Psoas muscle (tissue), 8 donors: ENCODE results near the gene BAHCC1. TPM values are rescaled to one million over a fixed set of nuclear protein-coding genes. Genes with fewer than 3 reads are reported as not detected.

Experiments used
- ATAC-seq, 4 donors: fragments of 200-7000 bp; cut with Tn5 transposase; one replicate each; pipeline ENCODE4 v1.9.1; 2020; ENCODE audit warnings: moderate library complexity in 3 of 4, mild to moderate bottlenecking in 2 of 4
- DNase-seq, 2 donors: peaks; one replicate each; pipeline ENCODE4 v3.0.0-alpha.2; 2020
- H3K27ac ChIP-seq: fragments of 200-600 bp; one replicate; pipeline ENCODE4 v1.8.0; 2022
- H3K27me3 ChIP-seq, 3 donors: fragments of 200-600 bp in 1 of 3; one replicate each; pipeline versions ENCODE4 v1.6.1 to v1.8.0; 2013 to 2022; ENCODE audit warnings: low read length in 2 of 3, mild to moderate bottlenecking in 2 of 3, moderate library complexity in 1 of 3; ENCODE audit not compliant: insufficient read depth in 3 of 3
- H3K36me3 ChIP-seq, 2 donors: fragments of 200-600 bp in 1 of 2; one replicate each; pipeline versions ENCODE4 v1.6.1 to v1.8.0; 2013 to 2022; ENCODE audit warnings: low read depth in 1 of 2, mild to moderate bottlenecking in 1 of 2, moderate library complexity in 1 of 2; ENCODE audit not compliant: insufficient read depth in 1 of 2
- H3K4me1 ChIP-seq: fragments of 200-600 bp; one replicate; pipeline ENCODE4 v1.8.0; 2022
- H3K4me3 ChIP-seq: fragments of 200-600 bp; one replicate; pipeline ENCODE4 v1.8.0; 2022; ENCODE audit warnings: mild to moderate bottlenecking
- H3K9me3 ChIP-seq: fragments of 200-600 bp; one replicate; pipeline ENCODE4 v1.8.0; 2022
- WGBS, 3 donors: extraction: QIAGEN DNeasy Blood & Tissue Kit; methylation state at CpG; one replicate each; pipeline versions ENCODE4 v1.1.6 to v1.1.7; 2013; 5-methylcytosine and 5-hydroxymethylcytosine counted together
- intact Hi-C, 2 donors: fragments of 100-400 bp; cut with DNase I; formaldehyde crosslinking; loops; one replicate each; pipeline versions ENCODE4 v1.11.0 to v1.14.2; 2022
- polyA plus RNA-seq, 3 donors: library from polyadenylated mRNA; stranded (reverse); fragments of 200-250 nt; gene quantifications; one replicate each; pipeline ENCODE4 v1.2.3, GENCODE V29; 2013
- total RNA-seq, 4 donors: library from RNA; stranded (reverse); fragmentation: NEBNext Ultra II Directional in 2 of 4; extraction: Animal tissue kit (Norgen Biotek cat#: 25700) in 2 of 4; gene quantifications; one replicate each; pipeline versions ENCODE4 v1.2.1 to v1.2.4, GENCODE V29; 2021 to 2023
- TF ChIP-seq, protein P1 (sequence below): fragments of 200-600 bp; IDR thresholded peaks from one replicate; pipeline ENCODE4 v1.8.0; 2022; ENCODE audit warnings: antibody characterized with exemption
- donor health status: healthy with polysubstance abuse.
- donor health status: DM: no; HTN: no; CAD: no; lungs with moderate emphysema.
- donor health status: Bipolar disorder and iron deficiency.
- donor health status: healthy.
- donor health status: DM: yes; HTN: yes; CAD: no.
- donor health status: DM: no; HTN: no; CAD: no.
- donor health status: DM: no; HTN: no; CAD: no.
- donor health status: DM: yes; HTN: yes; CAD: no.

The BAHCC1 gene
- total and polyA plus RNA-seq, 7 donors = 2.8 to 10.7 (median 6.6) TPM

DNA sequence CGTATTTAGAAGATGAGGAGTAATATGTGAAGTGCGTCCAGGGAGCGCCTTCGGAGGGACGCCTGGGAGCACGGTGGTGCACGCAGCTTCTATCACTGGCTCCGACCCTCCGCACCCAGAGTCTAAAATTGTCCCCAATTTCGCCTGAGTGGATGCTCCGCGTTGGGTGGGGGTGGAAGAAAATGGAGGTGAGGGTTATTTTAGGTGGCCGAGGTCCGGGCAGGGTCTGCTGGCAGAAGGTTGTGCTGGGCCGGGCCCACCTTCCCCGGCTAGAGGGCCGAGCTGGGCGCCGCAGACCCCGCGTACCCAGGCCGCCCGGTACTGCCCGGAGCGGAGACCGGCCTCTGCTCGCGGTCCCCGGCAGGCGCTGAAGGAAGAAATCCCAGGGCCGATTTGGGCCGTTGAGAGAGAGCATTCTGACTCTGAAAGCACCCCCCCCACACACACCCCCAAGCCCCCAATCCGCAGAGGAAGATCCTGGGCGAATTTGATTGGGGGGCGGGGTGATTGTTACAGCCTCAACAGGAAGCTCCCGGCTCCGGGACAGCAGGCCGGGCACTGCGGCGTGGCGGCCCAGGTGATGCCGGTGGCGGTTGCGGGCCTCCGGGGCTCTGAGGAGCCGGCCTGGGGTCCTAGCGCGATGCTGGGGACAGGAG lies 3.0 kb downstream of the BAHCC1 start:
- H3K27ac ChIP-seq = peak overlapping the region; percentile 99
- TF ChIP-seq, protein P1, sequence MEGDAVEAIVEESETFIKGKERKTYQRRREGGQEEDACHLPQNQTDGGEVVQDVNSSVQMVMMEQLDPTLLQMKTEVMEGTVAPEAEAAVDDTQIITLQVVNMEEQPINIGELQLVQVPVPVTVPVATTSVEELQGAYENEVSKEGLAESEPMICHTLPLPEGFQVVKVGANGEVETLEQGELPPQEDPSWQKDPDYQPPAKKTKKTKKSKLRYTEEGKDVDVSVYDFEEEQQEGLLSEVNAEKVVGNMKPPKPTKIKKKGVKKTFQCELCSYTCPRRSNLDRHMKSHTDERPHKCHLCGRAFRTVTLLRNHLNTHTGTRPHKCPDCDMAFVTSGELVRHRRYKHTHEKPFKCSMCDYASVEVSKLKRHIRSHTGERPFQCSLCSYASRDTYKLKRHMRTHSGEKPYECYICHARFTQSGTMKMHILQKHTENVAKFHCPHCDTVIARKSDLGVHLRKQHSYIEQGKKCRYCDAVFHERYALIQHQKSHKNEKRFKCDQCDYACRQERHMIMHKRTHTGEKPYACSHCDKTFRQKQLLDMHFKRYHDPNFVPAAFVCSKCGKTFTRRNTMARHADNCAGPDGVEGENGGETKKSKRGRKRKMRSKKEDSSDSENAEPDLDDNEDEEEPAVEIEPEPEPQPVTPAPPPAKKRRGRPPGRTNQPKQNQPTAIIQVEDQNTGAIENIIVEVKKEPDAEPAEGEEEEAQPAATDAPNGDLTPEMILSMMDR = no peak
- peak overlapping the region; percentile 76 for H3K4me3 ChIP-seq
- no peaks in the 10 kb centered on the region for H3K36me3 ChIP-seq
- intact Hi-C loops = loop anchor here (2.0 to 5.0 kb wide), 2 partner anchors 96 to 112 kb away; no protein-coding TSS in a partner anchor
- no peaks in the 10 kb centered on the region for H3K27me3 ChIP-seq
- peaks cover 36% of the 10 kb centered on the region for H3K4me1 ChIP-seq
- DNase-seq (peak; percentile 51 to 72), ATAC-seq (no peak)
- H3K9me3 ChIP-seq = no peaks in the 10 kb centered on the region
- 1 to 5% (median 3%) methylated on average over 45 to 48 of the region's 48 CpGs for WGBS, 3 donors

DNA sequence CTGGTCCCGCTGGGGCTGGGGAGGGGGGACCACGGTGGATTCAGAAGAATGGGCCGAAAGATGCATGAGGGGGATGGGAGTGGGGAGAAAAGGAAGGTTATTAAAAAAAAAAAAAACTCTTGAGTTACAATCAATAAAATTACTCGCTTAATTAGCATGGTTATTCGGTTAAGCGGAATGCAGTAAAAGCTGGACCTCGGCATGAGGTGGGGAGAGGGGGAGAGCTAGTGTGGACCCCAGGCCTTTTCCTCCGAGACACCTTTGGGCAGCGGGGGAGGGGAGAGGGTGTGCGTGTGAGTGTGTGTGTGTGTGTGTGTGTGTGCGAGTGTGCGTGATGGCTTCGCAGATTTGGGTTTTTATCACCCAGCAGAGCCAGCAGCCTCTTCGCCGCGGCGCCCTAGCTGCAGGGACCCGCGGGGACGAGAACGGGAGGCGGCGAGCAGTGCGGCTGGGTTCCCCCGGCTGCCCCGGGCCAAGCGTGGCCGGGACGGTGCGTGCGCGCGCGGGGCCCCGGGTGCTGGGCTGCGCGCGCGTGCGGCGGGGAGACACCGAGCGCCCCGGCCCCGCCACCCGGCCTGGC lies 3.7 kb downstream of the BAHCC1 start:
- H3K4me1 ChIP-seq = peaks cover 42% of the 10 kb centered on the region
- H3K27ac ChIP-seq = peak overlapping the region; percentile 99
- 1 to 4% (median 1%) methylated on average over 10 to 46 of the region's 46 CpGs for WGBS, 3 donors
- TF ChIP-seq, protein P1 = no peak
- no peak for ATAC-seq
- H3K27me3 ChIP-seq = no peaks in the 10 kb centered on the region
- intact Hi-C loops = loop anchor here (2.0 to 5.0 kb wide), 2 partner anchors 97 to 112 kb away; no protein-coding TSS in a partner anchor
- peak overlapping the region; percentile 76 for H3K4me3 ChIP-seq
- H3K36me3 ChIP-seq = no peaks in the 10 kb centered on the region
- DNase-seq = peak in 1 of 2 donors; percentile 66
- no peaks in the 10 kb centered on the region for H3K9me3 ChIP-seq

DNA sequence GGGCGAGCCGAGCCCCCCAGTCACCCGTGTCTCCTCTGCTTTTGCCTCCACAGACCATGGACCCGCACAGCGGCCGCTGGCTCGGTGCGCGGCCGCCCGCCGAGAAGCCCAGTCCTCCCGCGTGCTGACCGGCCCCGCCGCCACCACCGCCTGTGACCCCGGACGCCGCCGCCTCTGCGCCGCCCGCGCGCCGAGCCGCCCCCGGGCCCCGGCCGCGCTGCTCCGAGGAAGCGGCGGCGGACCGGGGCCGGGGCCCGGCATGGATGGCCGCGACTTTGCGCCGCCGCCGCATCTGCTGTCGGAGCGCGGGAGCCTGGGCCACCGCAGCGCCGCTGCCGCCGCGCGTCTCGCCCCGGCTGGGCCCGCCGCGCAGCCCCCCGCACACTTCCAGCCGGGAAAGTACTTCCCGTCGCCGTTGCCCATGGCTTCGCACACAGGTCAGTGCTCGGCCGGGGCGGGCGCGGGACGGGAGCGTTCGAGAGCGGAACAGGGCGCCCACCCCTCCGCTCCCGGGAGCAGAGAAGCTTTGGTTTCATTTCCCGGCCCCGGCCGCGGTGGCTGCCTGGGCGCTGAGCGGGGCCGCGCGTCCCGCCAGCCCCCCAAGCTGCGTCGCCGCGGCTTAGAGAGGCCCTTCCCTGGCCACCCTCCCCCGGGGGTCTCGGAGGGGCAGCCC lies 4.4 kb downstream of the BAHCC1 start:
- intact Hi-C loops = loop anchor here (2.0 to 5.0 kb wide), 3 partner anchors 83 to 111 kb away; no protein-coding TSS in a partner anchor
- no peak for ATAC-seq
- 0% methylated on average over 32 to 95 of the region's 95 CpGs for WGBS, 3 donors

DNA sequence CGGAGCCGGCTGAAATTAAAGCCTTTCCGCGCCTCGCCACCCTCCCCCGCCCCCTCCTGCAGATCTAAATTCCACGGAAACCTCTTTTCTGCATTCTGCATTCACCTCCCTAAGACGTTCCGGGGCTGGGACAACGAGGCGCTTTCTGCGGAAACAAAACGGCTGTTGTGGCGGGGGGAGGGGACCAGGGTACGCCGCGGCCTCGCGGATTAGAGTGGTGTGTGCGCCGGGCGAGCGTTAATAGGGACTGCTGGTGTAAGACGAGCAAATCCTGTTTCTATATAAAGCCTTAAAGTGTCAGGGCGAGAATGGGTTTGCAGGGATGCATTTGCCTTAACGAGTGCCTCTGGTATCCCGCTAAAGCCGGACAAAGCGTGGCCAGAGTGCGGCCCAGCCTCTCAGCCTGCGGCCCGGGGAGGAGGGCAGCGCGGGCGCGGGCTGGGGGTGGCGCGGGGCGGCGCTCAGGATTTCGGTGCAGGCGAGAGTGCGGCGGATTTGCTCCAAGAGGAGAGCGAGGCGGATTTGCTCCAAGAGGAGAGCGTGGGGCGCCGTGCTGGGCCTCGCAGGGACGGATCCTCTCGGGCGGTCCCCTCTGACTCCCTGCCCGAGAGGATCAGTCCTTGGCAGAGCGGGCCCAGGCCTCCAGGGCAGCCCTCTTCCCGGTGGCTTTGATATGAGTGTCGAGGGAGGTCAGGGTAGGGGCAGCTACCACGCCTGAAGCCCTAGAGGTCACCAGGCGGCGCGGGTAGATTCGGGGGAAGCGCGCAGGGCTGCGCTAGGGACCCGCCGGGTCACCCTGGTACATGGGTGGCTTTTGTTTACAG lies 5.1 kb downstream of the BAHCC1 start:
- H3K4me1 ChIP-seq = peaks cover 47% of the 10 kb centered on the region
- intact Hi-C loops = loop anchor here in 1 of 2 donors (5.0 kb wide), 1 partner anchor 82 kb away; no protein-coding TSS in a partner anchor
- ATAC-seq (peak; percentile 20 to 66 (median 31)), DNase-seq (peak; percentile 56 to 84)
- no peaks in the 10 kb centered on the region for H3K36me3 ChIP-seq
- H3K9me3 ChIP-seq = no peaks in the 10 kb centered on the region
- WGBS, 3 donors = 5 to 10% (median 6%) methylated on average over 57 to 67 of the region's 67 CpGs
- TF ChIP-seq, protein P1 = no peak
- H3K4me3 ChIP-seq = peak overlapping the region; percentile 76
- peak overlapping the region; percentile 99 for H3K27ac ChIP-seq
- H3K27me3 ChIP-seq = no peaks in the 10 kb centered on the region

More for the DNA sequence above, 4.4 kb downstream of the BAHCC1 start:
- no peaks in the 10 kb centered on the region for H3K27me3 ChIP-seq
- TF ChIP-seq, protein P1 = no peak
- H3K27ac ChIP-seq = peak overlapping the region; percentile 99
- H3K36me3 ChIP-seq = no peaks in the 10 kb centered on the region
- peak overlapping the region; percentile 76 for H3K4me3 ChIP-seq
- H3K4me1 ChIP-seq = peaks cover 43% of the 10 kb centered on the region
- DNase-seq = peak; percentile 48 to 67
- H3K9me3 ChIP-seq = no peaks in the 10 kb centered on the region
